GM12878 (cell line): ENCODE data around the gene CACNG3. TPM values are rescaled to one million over a fixed set of nuclear protein-coding genes. Genes with fewer than 3 reads are reported as not detected.

Experiments
- ATAC-seq: fragments of 200-7000 bp; cut with Tn5 transposase; 3 replicates; pipeline ENCODE4 v1.9.1; 2020; ENCODE audit warnings: mild to moderate bottlenecking, moderate library complexity
- BruUV-seq: library from RNA; stranded (reverse); fragments of 400-500 nt; replicated peaks from 2 replicates; lab custom pipeline; 2021; lab: Mats Ljungman, UMichigan
- CTCF ChIA-PET: fragments of 300-600 bp; sonication (Branson Sonifier 250); formaldehyde crosslinking; extraction: SDS; loops from one replicate; lab custom pipeline; 2021; ENCODE audit warnings: inconsistent platforms; lab: Yijun Ruan, JAX
- POLR2A ChIA-PET: fragments of 350-600 bp; formaldehyde crosslinking; extraction: SDS; loops from one replicate; lab custom pipeline; 2021; ENCODE audit warnings: inconsistent platforms; lab: Charles Lee
- RAD21 ChIA-PET: fragments of 300-600 bp; sonication (Branson Sonifier 250); formaldehyde crosslinking; loops from one replicate; lab custom pipeline; 2023; ENCODE audit warnings: antibody characterized with exemption; ENCODE audit not compliant: unreplicated experiment; lab: Charles Lee
- SMC1A ChIA-PET: fragments of 300-600 bp; sonication (Branson Sonifier 250); formaldehyde crosslinking; loops from one replicate; lab custom pipeline; 2023; ENCODE audit not compliant: unreplicated experiment, uncharacterized antibody; lab: Charles Lee
- DNase-seq: peaks from one replicate; pipeline ENCODE4 v3.0.0-alpha.2; 2011; ENCODE audit warnings: low read depth, low spot score
- FAIRE-seq: peaks from 3 replicates; lab custom pipeline; 2011; peaks lifted over from hg19 to GRCh38; lab: Jason Lieb, UNC
- H2AFZ ChIP-seq: 2 replicates; pipeline ENCODE4 v1.6.0; 2011; ENCODE audit warnings: low read depth, low read length, control low read depth; ENCODE audit not compliant: control insufficient read depth
- H3K27ac ChIP-seq: 2 replicates; pipeline ENCODE4 v1.5.1; 2011; ENCODE audit warnings: control low read depth; ENCODE audit not compliant: control insufficient read depth, insufficient read depth
- H3K27me3 ChIP-seq, 2 experiments: replicated peaks in 1 of 2; 2 replicates each; pipeline versions ENCODE4 v1.6.0 to v1.6.1; 2011; ENCODE audit warnings: low read length in 1 of 2; ENCODE audit not compliant: control insufficient read depth in 2 of 2, insufficient read depth in 2 of 2
- H3K36me3 ChIP-seq, 2 experiments: 2 replicates each; pipeline ENCODE4 v1.5.1; 2011; ENCODE audit warnings: low read length in 1 of 2; ENCODE audit not compliant: control insufficient read depth in 2 of 2, insufficient read depth in 2 of 2
- H3K4me1 ChIP-seq: 2 replicates; pipeline ENCODE4 v1.6.1; 2011; ENCODE audit warnings: mild to moderate bottlenecking, low read length, moderate library complexity, mixed read lengths; ENCODE audit not compliant: control insufficient read depth, insufficient read depth
- H3K4me2 ChIP-seq: 2 replicates; pipeline ENCODE4 v1.6.0; 2011; ENCODE audit warnings: control low read depth; ENCODE audit not compliant: control insufficient read depth, insufficient read depth
- H3K4me3 ChIP-seq: fragments of 200-600 bp; sonication (generic); 2 replicates; pipeline ENCODE4 v1.5.1; 2016
- H3K79me2 ChIP-seq: 2 replicates; pipeline ENCODE4 v1.6.0; 2011; ENCODE audit warnings: low read length; ENCODE audit not compliant: control insufficient read depth, insufficient read depth
- H3K9ac ChIP-seq: 2 replicates; pipeline ENCODE4 v1.8.0; 2011; ENCODE audit warnings: low read length, control low read depth, mixed read lengths; ENCODE audit not compliant: control insufficient read depth, insufficient read depth
- H3K9me3 ChIP-seq: replicated peaks from 3 replicates; pipeline ENCODE4 v1.5.1; 2011; ENCODE audit warnings: mild to moderate bottlenecking, low read length; ENCODE audit not compliant: control insufficient read depth, insufficient read depth
- H4K20me1 ChIP-seq: 2 replicates; pipeline ENCODE4 v1.6.0; 2011; ENCODE audit not compliant: control insufficient read depth, insufficient read depth
- CHD4 ChIP-seq: fragments of 200-600 bp; sonication (generic); IDR thresholded peaks from 2 replicates; pipeline ENCODE4 v1.6.1; 2016; ENCODE audit warnings: mild to moderate bottlenecking
- NFYA ChIP-seq: IDR thresholded peaks from 2 replicates; pipeline ENCODE4 v1.6.1; 2011; ENCODE audit warnings: low read depth, mild to moderate bottlenecking, low read length, improper control_type of control experiment, borderline replicate concordance
- NFYB ChIP-seq: IDR thresholded peaks from 2 replicates; pipeline ENCODE4 v1.6.1; 2011; ENCODE audit warnings: low read depth, mild to moderate bottlenecking, low read length, improper control_type of control experiment, moderate library complexity; ENCODE audit not compliant: insufficient read depth
- RAD51 ChIP-seq: fragments of 450-650 bp; IDR thresholded peaks from 2 replicates; pipeline ENCODE4 v1.6.1; 2016; ENCODE audit warnings: moderate library complexity, mild to moderate bottlenecking, inconsistent platforms
- SMARCA5 ChIP-seq: fragments of 450-650 bp; IDR thresholded peaks from 2 replicates; pipeline ENCODE4 v1.6.1; 2017; ENCODE audit warnings: mild to moderate bottlenecking
- WGBS: methylation state at CpG from one replicate; pipeline ENCODE4 v1.1.6; 2016; ENCODE audit warnings: low lambda C conversion rate; ENCODE audit not compliant: insufficient replicate concordance, insufficient coverage; ENCODE audit errors: missing lambda C conversion rate; 5-methylcytosine and 5-hydroxymethylcytosine counted together
- in situ Hi-C: fragments of 300-500 bp; cut with MboI; formaldehyde crosslinking; loops from 9 replicates; pipeline ENCODE4 v1.14.3; 2018; ENCODE audit warnings: mixed read lengths
- intact Hi-C: fragments of 100-400 bp; cut with micrococcal nuclease; formaldehyde crosslinking; loops from one replicate; pipeline ENCODE4 v1.14.2; 2022; ENCODE audit not compliant: unreplicated experiment
- polyA plus RNA-seq, 11 experiments: library from polyadenylated mRNA; depleted of rRNA in 4 of 11; unstranded in 6 of 11; stranded (reverse) in 5 of 11; fragments of >200 nt; fragmentation: Nextera tagmentation in 4 of 11; fragmentation: Illumina TruSeq in 1 of 11; extraction: Ambion mirVana in 4 of 11; extraction: Trizol in 1 of 11; gene quantifications; 1 replicate in 1 of 11; 2 replicates in 10 of 11; pipeline versions ENCODE4 v1.2.1 to v1.2.3, GENCODE V29; 2011 to 2016; ENCODE audit warnings: inconsistent platforms in 2 of 11, missing spikeins in 2 of 11, low read depth in 1 of 11
- total RNA-seq, 4 experiments: library from RNA; depleted of rRNA in 3 of 4; stranded (reverse); fragments of >200 nt in 3 of 4; fragmentation: Illumina TruSeq in 1 of 4; extraction: Trizol in 1 of 4; gene quantifications; 2 replicates each; pipeline versions ENCODE4 v1.2.1 to v1.2.3, GENCODE V29; 2013 to 2021
- TF ChIP-seq, protein P1 (sequence below): fragments of 450-650 bp; IDR thresholded peaks from 2 replicates; pipeline ENCODE4 v1.6.1; 2017; ENCODE audit warnings: mild to moderate bottlenecking, moderate library complexity

The CACNG3 gene
- total and polyA plus RNA-seq, 10 of the 15 experiments (the other 5 are each of a cell fraction or from before 2014, with no cell fraction given) = 0.04 TPM; not detected in 9

DNA sequence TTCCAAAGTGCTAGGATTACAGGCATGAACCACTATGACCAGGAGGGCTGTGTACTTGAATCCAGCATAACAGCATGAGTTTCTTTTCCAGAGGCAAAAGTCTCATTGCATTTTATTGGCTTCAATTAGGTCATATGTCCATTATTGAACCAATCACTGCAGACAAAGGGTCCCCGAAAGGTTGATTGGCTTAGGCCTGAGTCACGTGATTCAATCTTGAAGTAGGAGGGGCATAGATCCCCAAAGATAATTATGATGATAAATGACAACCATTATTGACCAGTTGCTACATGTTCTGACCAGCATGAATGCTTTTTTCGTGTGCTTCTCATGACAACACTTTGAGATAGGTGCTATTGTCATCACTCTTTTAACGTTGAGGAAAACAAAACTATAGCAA, 25.3 kb downstream of the CACNG3 start:
- Histone ChIP-seq H3K9ac (no peak overlapping the region), H3K79me2 (no peaks in the 10 kb centered on the region), H3K36me3 (no peaks in the 10 kb centered on the region), H3K27me3 (no peaks in the 10 kb centered on the region), H3K27ac (no peak overlapping the region), H2AFZ (no peak overlapping the region), H3K4me3 (no peak overlapping the region), H3K9me3 (no peaks in the 10 kb centered on the region; the same call in 2 of the 3 replicates), H3K4me1 (no peaks in the 10 kb centered on the region), H4K20me1 (no peaks in the 10 kb centered on the region), H3K4me2 (no peak overlapping the region)
- POLR2A ChIA-PET = no interaction called here
- FAIRE-seq = no peak
- WGBS = 33% methylated on average over 4 of the region's 4 CpGs
- intact Hi-C loops (no loop called here), in situ Hi-C loops (no loop called here)
- no peak for ATAC-seq
- DNase-seq = no peak
- BruUV-seq = no TSS peak
- RAD21 ChIA-PET = no interaction called here
- no peak for TF ChIP-seq SMARCA5
- TF ChIP-seq NFYA = no peak
- peak; percentile 45; the same call in 1 of the 2 replicates for TF ChIP-seq RAD51
- no peak for TF ChIP-seq CHD4
- TF ChIP-seq, protein P1, sequence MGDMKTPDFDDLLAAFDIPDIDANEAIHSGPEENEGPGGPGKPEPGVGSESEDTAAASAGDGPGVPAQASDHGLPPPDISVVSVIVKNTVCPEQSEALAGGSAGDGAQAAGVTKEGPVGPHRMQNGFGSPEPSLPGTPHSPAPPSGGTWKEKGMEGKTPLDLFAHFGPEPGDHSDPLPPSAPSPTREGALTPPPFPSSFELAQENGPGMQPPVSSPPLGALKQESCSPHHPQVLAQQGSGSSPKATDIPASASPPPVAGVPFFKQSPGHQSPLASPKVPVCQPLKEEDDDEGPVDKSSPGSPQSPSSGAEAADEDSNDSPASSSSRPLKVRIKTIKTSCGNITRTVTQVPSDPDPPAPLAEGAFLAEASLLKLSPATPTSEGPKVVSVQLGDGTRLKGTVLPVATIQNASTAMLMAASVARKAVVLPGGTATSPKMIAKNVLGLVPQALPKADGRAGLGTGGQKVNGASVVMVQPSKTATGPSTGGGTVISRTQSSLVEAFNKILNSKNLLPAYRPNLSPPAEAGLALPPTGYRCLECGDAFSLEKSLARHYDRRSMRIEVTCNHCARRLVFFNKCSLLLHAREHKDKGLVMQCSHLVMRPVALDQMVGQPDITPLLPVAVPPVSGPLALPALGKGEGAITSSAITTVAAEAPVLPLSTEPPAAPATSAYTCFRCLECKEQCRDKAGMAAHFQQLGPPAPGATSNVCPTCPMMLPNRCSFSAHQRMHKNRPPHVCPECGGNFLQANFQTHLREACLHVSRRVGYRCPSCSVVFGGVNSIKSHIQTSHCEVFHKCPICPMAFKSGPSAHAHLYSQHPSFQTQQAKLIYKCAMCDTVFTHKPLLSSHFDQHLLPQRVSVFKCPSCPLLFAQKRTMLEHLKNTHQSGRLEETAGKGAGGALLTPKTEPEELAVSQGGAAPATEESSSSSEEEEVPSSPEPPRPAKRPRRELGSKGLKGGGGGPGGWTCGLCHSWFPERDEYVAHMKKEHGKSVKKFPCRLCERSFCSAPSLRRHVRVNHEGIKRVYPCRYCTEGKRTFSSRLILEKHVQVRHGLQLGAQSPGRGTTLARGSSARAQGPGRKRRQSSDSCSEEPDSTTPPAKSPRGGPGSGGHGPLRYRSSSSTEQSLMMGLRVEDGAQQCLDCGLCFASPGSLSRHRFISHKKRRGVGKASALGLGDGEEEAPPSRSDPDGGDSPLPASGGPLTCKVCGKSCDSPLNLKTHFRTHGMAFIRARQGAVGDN = no peak
- peak; percentile 43; the same call in 1 of the 2 replicates for TF ChIP-seq NFYB
- CTCF ChIA-PET = no interaction called here
- SMC1A ChIA-PET = no interaction called here
